Upper lobe of right lung (tissue), 1 donor: ENCODE measurements around the gene SCRG1. TPM values are rescaled to one million over a fixed set of nuclear protein-coding genes. Genes with fewer than 3 reads are reported as not detected.

Experiments used
- ATAC-seq: fragments of 200-7000 bp; cut with Tn5 transposase; one replicate; pipeline ENCODE4 v1.9.1; 2020; ENCODE audit warnings: mild to moderate bottlenecking, moderate library complexity
- DNase-seq: peaks from one replicate; pipeline ENCODE4 v3.0.0-alpha.2; 2020
- H3K27ac ChIP-seq: fragments of 200-600 bp; one replicate; pipeline ENCODE4 v1.8.0; 2022
- H3K27me3 ChIP-seq: fragments of 200-600 bp; one replicate; pipeline ENCODE4 v1.8.0; 2022; ENCODE audit warnings: mild to moderate bottlenecking
- H3K36me3 ChIP-seq: fragments of 200-600 bp; one replicate; pipeline ENCODE4 v1.8.0; 2022
- H3K4me1 ChIP-seq: fragments of 200-600 bp; one replicate; pipeline ENCODE4 v1.8.0; 2022
- H3K4me3 ChIP-seq: fragments of 200-600 bp; one replicate; pipeline ENCODE4 v1.8.0; 2022; ENCODE audit warnings: mild to moderate bottlenecking
- H3K9me3 ChIP-seq: fragments of 200-600 bp; one replicate; pipeline ENCODE4 v1.8.0; 2022
- CTCF ChIP-seq: fragments of 200-600 bp; IDR thresholded peaks from one replicate; pipeline ENCODE4 v1.8.0; 2022; ENCODE audit warnings: antibody characterized with exemption
- intact Hi-C: fragments of 100-400 bp; cut with DNase I; formaldehyde crosslinking; loops from one replicate; pipeline ENCODE4 v1.11.0; 2022
- total RNA-seq: library from RNA; stranded (reverse); fragmentation: NEBNext Ultra II Directional; extraction: Animal tissue kit (Norgen Biotek cat#: 25700); gene quantifications from one replicate; pipeline ENCODE4 v1.2.1, GENCODE V29; 2021
- donor health status: DM: no; HTN: yes; CAD: no; lungs with severe emphysema.

SCRG1 gene
- total RNA-seq, 1 donor from 2014 or later, result not detected

DNA sequence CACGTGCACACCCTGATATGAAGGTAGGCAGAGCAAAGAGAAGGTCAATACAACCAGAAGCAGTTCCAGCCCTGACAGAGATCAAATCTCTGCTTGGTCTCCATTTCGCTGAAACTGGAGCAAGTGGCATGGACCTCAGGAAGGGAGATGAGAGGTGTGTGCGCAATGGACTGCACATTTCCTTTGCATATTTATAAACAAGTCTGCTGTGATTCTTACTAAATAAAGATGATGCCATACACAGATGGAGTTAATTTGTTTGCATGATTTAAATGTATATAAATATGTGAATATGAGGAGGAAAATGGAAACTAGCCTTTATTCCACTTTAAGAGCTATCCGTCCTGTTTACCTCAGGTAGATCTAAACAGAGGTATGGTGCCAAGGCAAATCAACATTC, 2.1 kb upstream of the SCRG1 start:
- intact Hi-C loops, result no loop called here
- DNase-seq, result no peak

GRCh38 chr4:173398220-173398619, 696 bp downstream of the SCRG1 start:
- intact Hi-C loops, result no loop called here
- no peak overlapping the region for H3K27ac ChIP-seq
- no peak for DNase-seq
- H3K36me3 ChIP-seq, result no peaks in the 10 kb centered on the region
- H3K4me1 ChIP-seq, result no peaks in the 10 kb centered on the region
- no peak for ATAC-seq
- no peaks in the 10 kb centered on the region for H3K9me3 ChIP-seq
- H3K27me3 ChIP-seq, result no peaks in the 10 kb centered on the region
- no peak overlapping the region for H3K4me3 ChIP-seq
- TF ChIP-seq CTCF, result no peak

More for the DNA sequence above, 2.1 kb upstream of the SCRG1 start:
- ATAC-seq, result no peak
- Histone ChIP-seq H3K27me3 (no peaks in the 10 kb centered on the region), H3K9me3 (no peaks in the 10 kb centered on the region), H3K4me3 (no peak overlapping the region), H3K27ac (no peak overlapping the region), H3K4me1 (no peaks in the 10 kb centered on the region), H3K36me3 (no peaks in the 10 kb centered on the region)
- TF ChIP-seq CTCF, result no peak

DNA sequence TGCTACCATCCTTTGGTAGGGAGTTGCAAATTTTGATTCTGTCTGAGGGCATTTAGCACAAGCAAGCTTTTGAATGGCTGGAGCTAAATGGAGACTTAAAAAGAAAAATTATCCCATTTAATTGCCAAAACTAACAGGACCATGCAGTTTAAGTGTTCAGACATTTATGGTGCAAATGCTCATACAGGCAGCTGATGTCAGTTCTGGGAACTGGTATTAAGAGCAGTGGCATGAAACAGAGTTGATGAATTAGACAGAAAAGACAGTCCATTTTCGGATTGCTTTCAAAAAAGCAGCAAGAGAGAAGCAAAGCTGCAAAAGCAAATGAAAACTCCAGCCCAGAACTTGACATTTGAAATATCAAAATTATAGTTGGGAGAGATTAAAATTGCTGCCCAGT, 1.3 kb downstream of the SCRG1 start:
- DNase-seq, result no peak
- no peak overlapping the region for H3K4me3 ChIP-seq
- no peaks in the 10 kb centered on the region for H3K4me1 ChIP-seq
- TF ChIP-seq CTCF, result no peak
- H3K9me3 ChIP-seq, result no peaks in the 10 kb centered on the region
- H3K27ac ChIP-seq, result no peak overlapping the region
- no peak for ATAC-seq
- no peaks in the 10 kb centered on the region for H3K36me3 ChIP-seq
- no peaks in the 10 kb centered on the region for H3K27me3 ChIP-seq
- intact Hi-C loops, result no loop called here

- no peak for TF ChIP-seq CTCF
- H3K36me3 ChIP-seq, result no peaks in the 10 kb centered on the region
- H3K4me3 ChIP-seq, result no peak overlapping the region
- no peak for DNase-seq
- intact Hi-C loops, result no loop called here
- H3K4me1 ChIP-seq, result no peaks in the 10 kb centered on the region
- ATAC-seq, result no peak
- H3K27ac ChIP-seq, result no peak overlapping the region
- H3K9me3 ChIP-seq, result no peaks in the 10 kb centered on the region
- no peaks in the 10 kb centered on the region for H3K27me3 ChIP-seq
These were observed 7.2 kb downstream of the SCRG1 start for GRCh38 chr4:173391701-173392100.

DNA sequence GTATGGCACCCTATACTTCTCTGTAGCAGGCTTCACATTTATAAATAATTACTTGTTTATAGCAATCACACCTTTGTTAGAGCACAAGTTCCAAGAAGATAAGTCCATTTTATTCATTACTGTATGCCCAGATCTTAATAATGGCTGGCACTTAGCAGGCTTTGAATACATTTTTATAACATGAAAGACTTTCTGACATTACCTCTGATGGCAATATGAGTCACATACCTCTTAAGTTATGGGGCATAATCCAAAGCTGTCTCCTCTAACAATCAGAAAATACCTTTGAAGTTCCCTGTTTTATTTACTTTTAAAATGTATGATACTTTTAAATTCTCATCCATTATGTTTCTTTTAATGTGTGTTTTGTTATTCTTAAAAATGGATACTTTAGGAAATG, 12.2 kb downstream of the SCRG1 start:
- no peaks in the 10 kb centered on the region for H3K36me3 ChIP-seq
- no peak for ATAC-seq
- no peaks in the 10 kb centered on the region for H3K9me3 ChIP-seq
- no peaks in the 10 kb centered on the region for H3K27me3 ChIP-seq
- TF ChIP-seq CTCF, result no peak
- no peak overlapping the region for H3K27ac ChIP-seq
- intact Hi-C loops, result no loop called here
- H3K4me3 ChIP-seq, result no peak overlapping the region
- no peak for DNase-seq
- no peaks in the 10 kb centered on the region for H3K4me1 ChIP-seq

GRCh38 chr4:173382349-173382748, 16.6 kb downstream of the SCRG1 start:
- Histone ChIP-seq H3K27ac (no peak overlapping the region), H3K4me1 (no peaks in the 10 kb centered on the region), H3K27me3 (no peaks in the 10 kb centered on the region), H3K9me3 (no peaks in the 10 kb centered on the region), H3K36me3 (no peaks in the 10 kb centered on the region), H3K4me3 (no peak overlapping the region)
- intact Hi-C loops, result no loop called here
- ATAC-seq (no peak), DNase-seq (no peak)
- no peak for TF ChIP-seq CTCF
